Adrenal gland (tissue), 5 donors: ENCODE results near the gene RBL2.

ENCODE experiments used
- CTCF ChIP-seq, 6 experiments: fragments of 450-650 bp in 4 of 6; fragments of 200-600 bp in 2 of 6; sonication (generic) in 1 of 6; IDR thresholded peaks; 1 replicate in 5 of 6; 2 replicates in 1 of 6; pipeline versions ENCODE4 v1.5.1 to v1.8.0; 2016 to 2021; ENCODE audit warnings: antibody characterized with exemption in 6 of 6, mild to moderate bottlenecking in 2 of 6, moderate library complexity in 1 of 6
- POLR2A ChIP-seq, 2 donors: fragments of 450-650 bp; IDR thresholded peaks; one replicate each; pipeline ENCODE4 v1.6.1; 2017; ENCODE audit warnings: antibody characterized with exemption in 2 of 2, mild to moderate bottlenecking in 2 of 2, moderate library complexity in 1 of 2
- donor health status: DM: no; HTN: no; CAD: no.

GRCh38 chr16:53503991-53504663 lies 69.9 kb downstream of the RBL2 start:
- TF ChIP-seq CTCF (IDR thresholded peaks at IDR 0.05), result no peak
- TF ChIP-seq POLR2A (IDR thresholded peaks at IDR 0.05), result no peak
